WTC11 (cell line): ENCODE data around the gene TUBGCP2. TPM values are rescaled to one million over a fixed set of nuclear protein-coding genes. Genes with fewer than 3 reads are reported as not detected.

Experiments
- ATAC-seq: fragments of 200-7000 bp; cut with Tn5 transposase; 2 replicates; pipeline ENCODE4 v1.10.0; 2021; ENCODE audit warnings: mild to moderate bottlenecking, moderate library complexity
- CTCF ChIA-PET: fragments of 300-600 bp; sonication (Branson Sonifier 250); formaldehyde crosslinking; loops from one replicate; lab custom pipeline; 2021; ENCODE audit warnings: antibody characterized with exemption; lab: Charles Lee
- POLR2A ChIA-PET: fragments of 350-600 bp; sonication (Branson Sonifier 250); formaldehyde crosslinking; loops from one replicate; lab custom pipeline; 2021; ENCODE audit warnings: antibody characterized with exemption; lab: Charles Lee
- DNase-seq: peaks from one replicate; pipeline ENCODE4 v3.0.0; 2021; ENCODE audit warnings: low spot score
- H3K27ac Mint-ChIP-seq: 2 replicates; pipeline ENCODE4 v1.8.0; 2021; ENCODE audit warnings: mixed read lengths
- H3K27me3 Mint-ChIP-seq: 2 replicates; pipeline ENCODE4 v1.8.0; 2021; ENCODE audit warnings: low read depth, mild to moderate bottlenecking, moderate library complexity, mixed read lengths
- H3K36me3 Mint-ChIP-seq: 2 replicates; pipeline ENCODE4 v1.8.0; 2021; ENCODE audit warnings: mixed read lengths
- H3K4me1 Mint-ChIP-seq: 2 replicates; pipeline ENCODE4 v1.8.0; 2022; ENCODE audit warnings: mixed read lengths
- H3K4me3 Mint-ChIP-seq: 2 replicates; pipeline ENCODE4 v1.8.0; 2021; ENCODE audit warnings: mild to moderate bottlenecking, moderate library complexity, mixed read lengths
- H3K9me3 Mint-ChIP-seq: 2 replicates; pipeline ENCODE4 v1.8.0; 2021; ENCODE audit warnings: mixed read lengths
- CBFB ChIP-seq: sonication (generic); formaldehyde crosslinking; IDR thresholded peaks from 2 replicates; pipeline ENCODE4 v1.8.1; 2022; ENCODE audit warnings: mild to moderate bottlenecking, low read depth, missing genetic modification reagents
- CREM ChIP-seq: sonication (generic); formaldehyde crosslinking; IDR thresholded peaks from 2 replicates; pipeline ENCODE4 v1.8.1; 2022; ENCODE audit warnings: mild to moderate bottlenecking, missing genetic modification reagents, moderate library complexity
- EMX1 ChIP-seq: fragments of 250-450 bp; sonication (Bioruptor Pico); IDR thresholded peaks from 2 replicates; pipeline ENCODE4 v1.8.0; 2021; ENCODE audit warnings: mild to moderate bottlenecking
- ETV6 ChIP-seq: sonication (generic); formaldehyde crosslinking; IDR thresholded peaks from 2 replicates; pipeline ENCODE4 v1.8.1; 2022; ENCODE audit warnings: mild to moderate bottlenecking, missing genetic modification reagents
- GABPB1 ChIP-seq: sonication (generic); formaldehyde crosslinking; IDR thresholded peaks from 2 replicates; pipeline ENCODE4 v1.8.1; 2023; ENCODE audit warnings: mild to moderate bottlenecking, missing genetic modification reagents
- GTF2I ChIP-seq: fragments of 250-450 bp; sonication (Bioruptor Pico); conservative IDR thresholded peaks from 2 replicates; pipeline ENCODE4 v1.4.0; 2021; ENCODE audit warnings: mild to moderate bottlenecking
- HMGA2 ChIP-seq: fragments of 250-450 bp; sonication (Bioruptor Pico); IDR thresholded peaks from 2 replicates; pipeline ENCODE4 v1.4.0; 2021; ENCODE audit warnings: mild to moderate bottlenecking, moderate library complexity
- JUN ChIP-seq: sonication (generic); formaldehyde crosslinking; IDR thresholded peaks from 2 replicates; pipeline ENCODE4 v1.8.0; 2023; ENCODE audit warnings: mild to moderate bottlenecking, missing genetic modification reagents
- KAT7 ChIP-seq: sonication (generic); formaldehyde crosslinking; IDR thresholded peaks from 2 replicates; pipeline ENCODE4 v1.8.1; 2023; ENCODE audit warnings: missing genetic modification reagents, mild to moderate bottlenecking, borderline replicate concordance
- MXD4 ChIP-seq: fragments of 250-450 bp; sonication (Bioruptor Pico); IDR thresholded peaks from 2 replicates; pipeline ENCODE4 v1.8.0; 2021; ENCODE audit warnings: mild to moderate bottlenecking, moderate library complexity, borderline replicate concordance
- NFE2L1 ChIP-seq: sonication (generic); formaldehyde crosslinking; IDR thresholded peaks from 2 replicates; pipeline ENCODE4 v1.8.1; 2023; ENCODE audit warnings: missing genetic modification reagents
- NR1H2 ChIP-seq: sonication (generic); formaldehyde crosslinking; IDR thresholded peaks from 2 replicates; pipeline ENCODE4 v1.9.0; 2021; ENCODE audit warnings: mild to moderate bottlenecking, moderate library complexity, missing genetic modification reagents
- NR2C2 ChIP-seq: sonication (generic); formaldehyde crosslinking; IDR thresholded peaks from 2 replicates; pipeline ENCODE4 v1.8.0; 2022; ENCODE audit warnings: mild to moderate bottlenecking, missing genetic modification reagents
- SMAD3 ChIP-seq: sonication (generic); formaldehyde crosslinking; IDR thresholded peaks from 2 replicates; pipeline ENCODE4 v1.8.0; 2022; ENCODE audit warnings: missing genetic modification reagents, mild to moderate bottlenecking, borderline replicate concordance
- SOX15 ChIP-seq: fragments of 250-450 bp; sonication (Bioruptor Pico); IDR thresholded peaks from 2 replicates; pipeline ENCODE4 v1.9.0; 2021; ENCODE audit warnings: mild to moderate bottlenecking
- TEAD4 ChIP-seq: sonication (generic); formaldehyde crosslinking; IDR thresholded peaks from 2 replicates; pipeline ENCODE4 v1.8.0; 2022; ENCODE audit warnings: mild to moderate bottlenecking, missing genetic modification reagents
- TP53 ChIP-seq: sonication (generic); formaldehyde crosslinking; IDR thresholded peaks from 2 replicates; pipeline ENCODE4 v1.8.1; 2023; ENCODE audit warnings: mild to moderate bottlenecking, missing genetic modification reagents
- ZNF121 ChIP-seq: sonication (generic); formaldehyde crosslinking; IDR thresholded peaks from 2 replicates; pipeline ENCODE4 v1.8.0; 2023; ENCODE audit warnings: missing genetic modification reagents
- ZNF396 ChIP-seq: fragments of 250-450 bp; sonication (Bioruptor Pico); IDR thresholded peaks from 2 replicates; pipeline ENCODE4 v1.8.0; 2021; ENCODE audit warnings: mild to moderate bottlenecking, moderate library complexity, borderline replicate concordance
- total RNA-seq: library from RNA; stranded (reverse); gene quantifications from 3 replicates; pipeline ENCODE4 v1.2.3, GENCODE V29; 2021
- TF ChIP-seq, protein P1 (sequence below): sonication (generic); formaldehyde crosslinking; IDR thresholded peaks from 2 replicates; pipeline ENCODE4 v1.8.0; 2023; ENCODE audit warnings: mild to moderate bottlenecking, missing genetic modification reagents
- TF ChIP-seq, protein P2 (sequence below): sonication (generic); formaldehyde crosslinking; IDR thresholded peaks from 2 replicates; pipeline ENCODE4 v1.8.1; 2023; ENCODE audit warnings: mild to moderate bottlenecking, missing genetic modification reagents, moderate library complexity
- TF ChIP-seq, protein P3 (sequence below): sonication (generic); formaldehyde crosslinking; IDR thresholded peaks from 2 replicates; pipeline ENCODE4 v1.8.0; 2022; ENCODE audit warnings: mild to moderate bottlenecking, missing genetic modification reagents

The TUBGCP2 gene
- total RNA-seq, 1 experiment from 2014 or later: 62.5 TPM

DNA sequence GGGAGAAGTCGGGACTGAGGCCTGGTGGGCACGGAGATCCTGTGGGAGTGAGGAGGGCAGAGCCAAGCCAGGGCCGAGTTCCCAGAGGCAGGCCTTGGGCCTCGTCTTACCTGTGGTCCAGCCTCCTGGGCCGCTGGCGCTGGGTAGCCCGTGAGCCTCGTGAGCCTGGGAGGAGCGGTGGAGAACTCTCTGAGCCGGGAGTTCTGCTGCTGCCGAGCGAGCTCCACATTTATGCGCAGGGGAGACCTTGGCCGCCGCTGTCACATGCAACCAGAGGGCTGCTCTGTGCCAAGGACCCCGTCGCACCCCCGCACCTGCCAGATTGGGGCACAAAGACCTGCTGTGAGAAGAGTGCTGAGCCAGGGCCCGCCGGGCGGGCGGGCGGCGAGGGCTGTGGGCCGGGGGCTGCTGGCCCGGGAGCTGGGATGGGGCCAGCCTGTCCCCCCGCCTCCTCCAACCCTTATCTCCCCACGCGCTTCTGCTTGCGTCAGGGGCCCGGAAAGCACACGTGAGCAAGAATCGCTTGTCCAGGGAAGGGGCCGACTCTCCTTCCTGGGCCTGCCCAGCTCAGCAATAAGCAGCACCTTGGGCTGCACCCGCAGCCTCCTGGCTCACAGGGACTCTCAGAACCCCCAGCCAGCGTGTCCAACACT is 60.9 kb downstream of the TUBGCP2 start:
- ATAC-seq (peak; percentile 3; the same call in 1 of the 2 replicates), DNase-seq (no peak)
- CTCF ChIA-PET: interaction anchor here (0.6 to 4.1 kb wide), 20 partner anchors 9 to 145 kb away, joined by 3 to 61 read pairs (median 6); partner anchors contain the start of gene ADAM8

DNA sequence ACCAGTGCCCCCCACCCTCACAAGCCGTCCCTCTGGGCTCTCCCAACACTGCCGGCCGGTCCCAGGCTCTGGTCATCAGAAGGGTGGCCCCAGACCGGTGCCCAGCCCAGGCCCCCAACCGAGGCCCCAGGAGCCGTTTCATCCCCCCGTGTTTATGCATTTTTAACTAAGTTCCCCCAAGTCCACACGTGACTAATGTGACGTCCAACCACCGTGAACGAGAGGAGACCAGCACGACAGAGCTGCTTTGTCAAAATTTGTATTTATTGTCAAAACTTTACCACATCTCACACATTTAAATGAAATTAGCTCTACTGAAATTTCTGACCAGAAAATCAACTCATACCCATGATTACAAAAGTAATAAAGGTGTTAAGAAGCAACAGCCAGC is 62.4 kb downstream of the TUBGCP2 start:
- TF ChIP-seq GABPB1 (no peak), NR1H2 (CRISPR knock-in tag) (no peak)
- ATAC-seq (no peak), DNase-seq (no peak)
- H3K36me3 Mint-ChIP-seq: peaks cover 6% of the 10 kb centered on the region; the same call in 1 of the 2 replicates
- H3K27ac Mint-ChIP-seq: no peak overlapping the region
- H3K4me1 Mint-ChIP-seq: peaks cover 34% of the 10 kb centered on the region
- CTCF ChIA-PET: interaction anchor here (0.6 to 4.1 kb wide), 20 partner anchors 11 to 119 kb away, joined by 3 to 61 read pairs (median 5); partner anchors contain the start of gene ADAM8
- H3K27me3 Mint-ChIP-seq: no peaks in the 10 kb centered on the region
- no peak overlapping the region for H3K4me3 Mint-ChIP-seq
- H3K9me3 Mint-ChIP-seq: no peaks in the 10 kb centered on the region
- POLR2A ChIA-PET: interaction anchor here (1.2 kb wide), 1 partner anchor 12 kb away, joined by 3 read pairs; no protein-coding TSS in a partner anchor

More for the DNA sequence above, 60.9 kb downstream of the TUBGCP2 start:
- Mint-ChIP-seq H3K9me3 (no peaks in the 10 kb centered on the region), H3K27me3 (no peaks in the 10 kb centered on the region), H3K4me1 (peaks cover 32% of the 10 kb centered on the region), H3K36me3 (no peaks in the 10 kb centered on the region), H3K4me3 (no peak overlapping the region), H3K27ac (no peak overlapping the region)
- TF ChIP-seq CREM (CRISPR knock-in tag) (no peak), EMX1 (CRISPR knock-in tag) (no peak), JUN (CRISPR knock-in tag) (no peak), MXD4 (CRISPR knock-in tag) (no peak), NR2C2 (CRISPR knock-in tag) (no peak), TEAD4 (no peak), TP53 (CRISPR knock-in tag) (no peak), HMGA2 (no peak), GTF2I (no peak), SMAD3 (CRISPR knock-in tag) (no peak), ETV6 (CRISPR knock-in tag) (no peak), KAT7 (no peak), ZNF121 (no peak), ZNF396 (no peak), NFE2L1 (CRISPR knock-in tag) (no peak), CBFB (CRISPR knock-in tag) (no peak), SOX15 (CRISPR knock-in tag) (no peak)
- TF ChIP-seq, protein P1, sequence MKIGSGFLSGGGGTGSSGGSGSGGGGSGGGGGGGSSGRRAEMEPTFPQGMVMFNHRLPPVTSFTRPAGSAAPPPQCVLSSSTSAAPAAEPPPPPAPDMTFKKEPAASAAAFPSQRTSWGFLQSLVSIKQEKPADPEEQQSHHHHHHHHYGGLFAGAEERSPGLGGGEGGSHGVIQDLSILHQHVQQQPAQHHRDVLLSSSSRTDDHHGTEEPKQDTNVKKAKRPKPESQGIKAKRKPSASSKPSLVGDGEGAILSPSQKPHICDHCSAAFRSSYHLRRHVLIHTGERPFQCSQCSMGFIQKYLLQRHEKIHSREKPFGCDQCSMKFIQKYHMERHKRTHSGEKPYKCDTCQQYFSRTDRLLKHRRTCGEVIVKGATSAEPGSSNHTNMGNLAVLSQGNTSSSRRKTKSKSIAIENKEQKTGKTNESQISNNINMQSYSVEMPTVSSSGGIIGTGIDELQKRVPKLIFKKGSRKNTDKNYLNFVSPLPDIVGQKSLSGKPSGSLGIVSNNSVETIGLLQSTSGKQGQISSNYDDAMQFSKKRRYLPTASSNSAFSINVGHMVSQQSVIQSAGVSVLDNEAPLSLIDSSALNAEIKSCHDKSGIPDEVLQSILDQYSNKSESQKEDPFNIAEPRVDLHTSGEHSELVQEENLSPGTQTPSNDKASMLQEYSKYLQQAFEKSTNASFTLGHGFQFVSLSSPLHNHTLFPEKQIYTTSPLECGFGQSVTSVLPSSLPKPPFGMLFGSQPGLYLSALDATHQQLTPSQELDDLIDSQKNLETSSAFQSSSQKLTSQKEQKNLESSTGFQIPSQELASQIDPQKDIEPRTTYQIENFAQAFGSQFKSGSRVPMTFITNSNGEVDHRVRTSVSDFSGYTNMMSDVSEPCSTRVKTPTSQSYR (CRISPR knock-in tag): no peak
- TF ChIP-seq, protein P2, sequence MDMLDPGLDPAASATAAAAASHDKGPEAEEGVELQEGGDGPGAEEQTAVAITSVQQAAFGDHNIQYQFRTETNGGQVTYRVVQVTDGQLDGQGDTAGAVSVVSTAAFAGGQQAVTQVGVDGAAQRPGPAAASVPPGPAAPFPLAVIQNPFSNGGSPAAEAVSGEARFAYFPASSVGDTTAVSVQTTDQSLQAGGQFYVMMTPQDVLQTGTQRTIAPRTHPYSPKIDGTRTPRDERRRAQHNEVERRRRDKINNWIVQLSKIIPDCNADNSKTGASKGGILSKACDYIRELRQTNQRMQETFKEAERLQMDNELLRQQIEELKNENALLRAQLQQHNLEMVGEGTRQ (CRISPR knock-in tag): no peak
- TF ChIP-seq, protein P3, sequence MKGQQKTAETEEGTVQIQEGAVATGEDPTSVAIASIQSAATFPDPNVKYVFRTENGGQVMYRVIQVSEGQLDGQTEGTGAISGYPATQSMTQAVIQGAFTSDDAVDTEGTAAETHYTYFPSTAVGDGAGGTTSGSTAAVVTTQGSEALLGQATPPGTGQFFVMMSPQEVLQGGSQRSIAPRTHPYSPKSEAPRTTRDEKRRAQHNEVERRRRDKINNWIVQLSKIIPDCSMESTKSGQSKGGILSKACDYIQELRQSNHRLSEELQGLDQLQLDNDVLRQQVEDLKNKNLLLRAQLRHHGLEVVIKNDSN: no peak
- POLR2A ChIA-PET: interaction anchor here (0.7 to 1.2 kb wide), 2 partner anchors 10 to 19 kb away, joined by 3 read pairs; no protein-coding TSS in a partner anchor
